Ectodermal cell (in vitro differentiated cells): ENCODE data around the gene KIR3DL3.
"Not testable (repeated sequence)": the region's sequence is repeated elsewhere in the genome, so short reads cannot be mapped to it uniquely, and the experiment has no call there.

Experiments used
- H3K27ac ChIP-seq: 2 replicates; pipeline ENCODE4 v1.7.0; 2013; ENCODE audit warnings: mild to moderate bottlenecking, low read depth, low read length; ENCODE audit not compliant: insufficient read depth, poor library complexity, severe bottlenecking
- H3K27me3 ChIP-seq: 2 replicates; pipeline ENCODE4 v1.7.0; 2013; ENCODE audit warnings: mild to moderate bottlenecking, low read length; ENCODE audit not compliant: insufficient read depth, control insufficient read depth, poor library complexity, severe bottlenecking
- H3K36me3 ChIP-seq: one replicate; pipeline ENCODE4 v1.7.0; 2013; ENCODE audit warnings: low read length; ENCODE audit not compliant: control insufficient read depth, insufficient read depth
- H3K4me1 ChIP-seq: one replicate; pipeline ENCODE4 v1.7.0; 2013; ENCODE audit warnings: low read length; ENCODE audit not compliant: control insufficient read depth, insufficient read depth
- H3K4me3 ChIP-seq: 2 replicates; pipeline ENCODE4 v1.7.0; 2013; ENCODE audit warnings: low read depth, low read length, control low read depth; ENCODE audit not compliant: insufficient read depth
- H3K9me3 ChIP-seq: 2 replicates; pipeline ENCODE4 v1.7.0; 2013; ENCODE audit warnings: mild to moderate bottlenecking, low read length, moderate library complexity; ENCODE audit not compliant: control insufficient read depth
- WGBS, 2 experiments: methylation state at CpG; one replicate each; pipeline ENCODE4 v1.1.7; 2013; ENCODE audit warnings: missing lambda C conversion rate in 2 of 2; 5-methylcytosine and 5-hydroxymethylcytosine counted together

KIR3DL3 gene

DNA sequence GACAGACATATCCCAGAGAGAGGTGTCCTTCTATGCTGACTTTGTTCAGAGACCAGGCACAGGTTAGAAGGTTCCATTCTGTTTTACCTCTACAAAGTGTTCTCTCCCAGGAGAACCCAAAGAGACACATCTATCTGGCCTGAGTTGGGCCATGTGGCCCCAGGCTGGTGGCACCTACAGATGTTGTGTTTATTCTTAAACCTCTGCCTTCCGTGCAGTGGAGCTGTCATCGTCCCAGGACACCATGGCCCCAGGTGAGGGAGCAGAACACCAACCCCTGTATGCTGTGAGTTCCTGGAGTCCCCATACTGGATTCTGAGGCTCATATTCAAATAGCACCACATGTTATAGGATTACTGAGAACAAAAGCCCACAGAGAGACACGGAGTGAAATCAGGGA lies 3.9 kb downstream of the KIR3DL3 start:
- H3K4me3 ChIP-seq, result no peak overlapping the region
- no peaks in the 10 kb centered on the region for H3K36me3 ChIP-seq
- H3K27ac ChIP-seq, result no peak overlapping the region
- H3K4me1 ChIP-seq, result no peaks in the 10 kb centered on the region
- peaks cover 15% of the 10 kb centered on the region for H3K9me3 ChIP-seq
- WGBS, 2 experiments, result 43 to 47% methylated on average over 3 of the region's 3 CpGs
- H3K27me3 ChIP-seq, result no peaks in the 10 kb centered on the region

DNA sequence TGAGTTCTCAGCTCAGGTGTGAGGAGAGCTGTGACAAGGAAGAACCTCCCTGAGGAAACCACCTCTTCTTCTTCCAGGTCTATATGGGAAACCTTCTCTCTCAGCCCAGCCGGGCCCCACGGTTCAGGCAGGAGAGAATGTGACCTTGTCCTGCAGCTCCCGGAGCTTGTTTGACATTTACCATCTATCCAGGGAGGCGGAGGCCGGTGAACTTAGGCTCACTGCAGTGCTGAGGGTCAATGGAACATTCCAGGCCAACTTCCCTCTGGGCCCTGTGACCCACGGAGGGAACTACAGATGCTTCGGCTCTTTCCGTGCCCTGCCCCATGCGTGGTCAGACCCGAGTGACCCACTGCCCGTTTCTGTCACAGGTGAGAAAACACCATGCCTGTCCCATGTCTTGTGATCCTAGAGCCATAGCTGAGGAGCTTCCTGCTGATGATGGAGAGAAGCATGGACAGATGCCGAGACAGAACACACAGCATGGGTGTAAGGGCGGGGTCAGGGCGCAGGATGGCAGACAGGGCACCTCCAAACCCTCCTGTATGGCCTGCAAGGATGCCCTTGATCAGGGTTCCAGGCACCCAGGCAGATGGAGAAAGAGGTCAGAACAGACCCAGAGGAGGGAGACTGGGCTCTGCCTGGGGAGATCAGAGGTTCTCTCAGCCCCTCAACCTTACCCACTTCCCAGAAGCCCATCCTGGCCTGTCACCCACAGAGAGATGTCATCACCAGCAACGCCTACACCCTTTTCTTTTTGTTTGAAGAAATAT lies 5.4 kb downstream of the KIR3DL3 start:
- Histone ChIP-seq H3K4me1 (no peaks in the 10 kb centered on the region), H3K36me3 (no peaks in the 10 kb centered on the region), H3K27ac (no peak overlapping the region), H3K27me3 (no peaks in the 10 kb centered on the region), H3K9me3 (peaks cover 15% of the 10 kb centered on the region), H3K4me3 (no peak overlapping the region)
- WGBS, 2 experiments, result 72% methylated on average over 14 of the region's 15 CpGs

DNA sequence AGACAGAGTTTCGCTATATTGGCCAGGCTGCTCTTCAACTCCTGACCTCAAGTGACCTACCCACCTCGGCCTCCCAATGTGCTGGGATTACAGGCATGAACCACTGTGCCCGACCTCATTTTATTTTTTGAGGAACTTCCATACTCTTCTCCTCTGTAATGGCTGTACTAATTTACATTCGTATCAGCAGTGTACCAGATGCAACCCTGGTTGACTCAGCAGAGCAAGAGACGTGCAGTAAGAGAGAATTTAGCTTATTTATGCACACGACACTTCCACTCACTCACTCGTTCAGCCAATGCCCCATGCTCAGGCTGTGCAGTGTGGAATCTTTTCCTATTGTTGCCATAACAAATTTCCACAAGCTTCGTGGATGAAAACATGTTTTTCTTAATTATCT lies 6.9 kb downstream of the KIR3DL3 start:
- WGBS, 2 experiments, result 59 to 61% methylated on average over 8 of the region's 8 CpGs
- Histone ChIP-seq H3K4me3 (no peak overlapping the region), H3K4me1 (no peaks in the 10 kb centered on the region)

GRCh38 chr19:54738306-54738705 lies 14.1 kb downstream of the KIR3DL3 start, which contains the start of gene KIR2DL3:
Gene KIR2DL3 (plus strand): TSS chr19:54738513. CDS start chr19:54738546, 33 bp downstream.
- H3K4me1 ChIP-seq, H3K9me3 ChIP-seq, H3K4me3 ChIP-seq, H3K36me3 ChIP-seq, H3K27ac ChIP-seq, H3K27me3 ChIP-seq: not testable (repeated sequence)
- 82 to 85% methylated on average over 16 of the region's 16 CpGs for WGBS, 2 experiments

More for the DNA sequence above, 6.9 kb downstream of the KIR3DL3 start:
- Histone ChIP-seq H3K36me3 (no peaks in the 10 kb centered on the region), H3K27me3 (no peaks in the 10 kb centered on the region), H3K27ac (no peak overlapping the region), H3K9me3 (peaks cover 15% of the 10 kb centered on the region)

DNA sequence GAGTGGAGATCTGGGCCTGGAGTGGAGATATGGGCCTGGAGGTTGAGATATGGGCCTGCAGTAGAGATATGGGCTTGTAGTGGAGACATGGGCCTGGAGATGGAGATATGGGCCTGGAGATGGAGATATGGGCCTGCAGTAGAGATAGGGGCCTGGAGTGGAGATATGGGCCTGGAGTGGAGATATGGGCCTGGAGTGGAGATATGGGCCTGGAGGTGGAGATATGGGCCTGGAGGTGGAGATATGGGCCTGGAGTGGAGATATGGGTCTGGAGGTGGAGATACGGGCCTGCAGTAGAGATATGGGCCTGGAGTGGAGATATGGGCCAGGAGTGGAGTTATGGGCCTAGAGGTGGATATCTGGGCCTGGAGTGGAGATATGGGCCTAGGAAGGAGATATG lies 14.5 kb downstream of the KIR3DL3 start:
- WGBS, 2 experiments, result 80 to 92% methylated on average over 1 of the region's 1 CpG
- Histone ChIP-seq H3K36me3 (no peaks in the 10 kb centered on the region), H3K4me1 (no peaks in the 10 kb centered on the region), H3K27ac (no peak overlapping the region), H3K4me3 (no peak overlapping the region), H3K9me3 (peaks cover 7% of the 10 kb centered on the region), H3K27me3 (no peaks in the 10 kb centered on the region)

- no peaks in the 10 kb centered on the region for H3K27me3 ChIP-seq
- H3K4me1 ChIP-seq, result no peaks in the 10 kb centered on the region
- 65 to 67% methylated on average over 13 of the region's 13 CpGs for WGBS, 2 experiments
- H3K4me3 ChIP-seq, result no peak overlapping the region
- no peaks in the 10 kb centered on the region for H3K36me3 ChIP-seq
- peaks cover 7% of the 10 kb centered on the region for H3K9me3 ChIP-seq
- H3K27ac ChIP-seq, result no peak overlapping the region
These were observed 15.6 kb downstream of the KIR3DL3 start for GRCh38 chr19:54739587-54740497.

DNA sequence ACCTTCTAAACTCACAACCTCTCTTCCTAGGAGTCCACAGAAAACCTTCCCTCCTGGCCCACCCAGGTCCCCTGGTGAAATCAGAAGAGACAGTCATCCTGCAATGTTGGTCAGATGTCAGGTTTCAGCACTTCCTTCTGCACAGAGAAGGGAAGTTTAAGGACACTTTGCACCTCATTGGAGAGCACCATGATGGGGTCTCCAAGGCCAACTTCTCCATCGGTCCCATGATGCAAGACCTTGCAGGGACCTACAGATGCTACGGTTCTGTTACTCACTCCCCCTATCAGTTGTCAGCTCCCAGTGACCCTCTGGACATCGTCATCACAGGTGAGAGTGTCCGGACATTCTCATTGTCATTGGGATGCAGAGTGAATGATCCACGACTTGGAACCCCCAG lies 17.7 kb downstream of the KIR3DL3 start:
- not testable (repeated sequence) for H3K27ac ChIP-seq, H3K36me3 ChIP-seq
- 64% methylated on average over 5 of the region's 5 CpGs for WGBS, 2 experiments

DNA sequence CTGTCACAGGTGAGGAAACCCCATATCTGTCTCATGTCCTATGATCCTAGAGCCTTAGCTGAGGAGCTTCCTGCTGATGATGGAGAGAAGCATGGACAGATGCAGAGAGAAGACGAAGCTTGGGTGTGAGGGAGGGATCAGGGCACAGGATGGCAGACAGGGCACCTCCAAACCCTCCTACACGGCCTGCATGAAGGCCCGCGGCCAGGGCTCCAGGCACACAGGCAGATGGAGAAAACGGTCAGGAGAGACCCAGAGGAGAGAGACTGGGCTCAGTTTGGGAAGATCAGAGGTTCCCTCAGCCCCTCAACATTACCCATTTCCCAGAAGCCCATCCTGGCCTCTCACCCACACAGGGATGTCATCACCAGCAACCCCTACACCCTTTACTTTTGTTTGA lies 19.8 kb downstream of the KIR3DL3 start:
- WGBS, 2 experiments, result 59 to 68% methylated on average over 5 of the region's 5 CpGs
- not testable (repeated sequence) for H3K4me3 ChIP-seq

More for the DNA sequence above, 17.7 kb downstream of the KIR3DL3 start:
- H3K27me3 ChIP-seq, H3K4me1 ChIP-seq, H3K9me3 ChIP-seq, H3K4me3 ChIP-seq: not testable (repeated sequence)

GRCh38 chr19:54747614-54748322 lies 23.5 kb downstream of the KIR3DL3 start:
- not testable (repeated sequence) for H3K27me3 ChIP-seq, H3K36me3 ChIP-seq, H3K4me3 ChIP-seq, H3K9me3 ChIP-seq, H3K27ac ChIP-seq, H3K4me1 ChIP-seq
- 78 to 86% methylated on average over 7 of the region's 9 CpGs for WGBS, 2 experiments

More for the DNA sequence above, 19.8 kb downstream of the KIR3DL3 start:
- not testable (repeated sequence) for H3K36me3 ChIP-seq, H3K27ac ChIP-seq, H3K4me1 ChIP-seq, H3K27me3 ChIP-seq, H3K9me3 ChIP-seq

DNA sequence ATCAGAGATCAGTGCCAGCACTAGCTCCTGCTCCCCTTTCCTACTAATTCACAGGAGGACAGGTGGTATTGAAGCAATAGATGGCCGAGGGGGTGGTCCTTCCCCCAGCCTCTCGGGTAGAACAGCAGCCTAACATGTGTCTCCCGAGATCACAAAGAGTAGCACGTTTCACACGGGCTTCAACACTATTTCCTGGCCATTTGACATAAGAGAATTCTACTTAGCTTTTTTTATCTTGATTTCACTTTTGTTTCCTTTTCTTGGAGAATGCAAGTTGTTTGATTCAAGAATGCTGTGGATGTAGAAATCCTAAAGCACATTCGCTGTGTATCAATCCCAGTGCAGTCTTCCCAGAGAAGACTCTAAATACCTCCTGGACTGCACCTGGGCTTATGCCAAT lies 26.0 kb downstream of the KIR3DL3 start:
- not testable (repeated sequence) for H3K36me3 ChIP-seq, H3K4me3 ChIP-seq, H3K27ac ChIP-seq, H3K27me3 ChIP-seq, H3K9me3 ChIP-seq, H3K4me1 ChIP-seq
- WGBS, 2 experiments, result 42 to 47% methylated on average over 6 of the region's 6 CpGs
